NCI-H2029 treated with DMSO at 0.1 percent for 48 hours (cell line): ENCODE data around the gene GPSM1.

Source experiments
- DNase-seq: peaks from one replicate; lab custom pipeline; 2025; lab: John Stamatoyannopoulos, UW

The GPSM1 gene

DNA sequence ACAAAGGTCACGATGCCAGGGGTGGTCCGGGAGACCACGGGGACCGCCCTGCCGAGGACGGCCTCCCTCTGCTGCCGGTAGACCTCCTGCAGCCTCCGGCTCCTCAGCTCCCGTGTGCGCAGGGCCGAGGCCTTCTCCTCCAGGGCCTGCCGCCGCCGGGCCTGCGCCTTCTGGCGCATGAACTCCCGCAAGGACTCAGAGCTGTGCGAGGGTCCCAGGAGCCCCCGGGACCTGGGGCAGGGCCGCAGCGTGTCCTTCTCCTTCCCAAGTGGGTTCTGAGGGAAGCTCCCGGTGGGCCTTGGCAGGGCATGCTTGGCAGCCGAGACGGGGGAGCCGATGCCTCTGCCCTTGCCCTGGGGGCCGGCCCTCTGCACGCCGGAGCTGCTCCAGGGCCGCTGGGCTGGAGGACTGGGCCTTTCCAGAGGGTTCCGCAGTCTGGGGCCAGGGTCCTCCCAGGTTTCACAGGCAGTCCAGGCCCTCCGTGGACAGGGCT is 36.8 kb upstream of the GPSM1 start:
- no peak for DNase-seq

- DNase-seq: no peak
These were observed 35.9 kb upstream of the GPSM1 start for GRCh38 chr9:136291306-136292025.

GRCh38 chr9:136292026-136292538 is 35.3 kb upstream of the GPSM1 start:
- no peak for DNase-seq

GRCh38 chr9:136292591-136293448 is 34.5 kb upstream of the GPSM1 start:
- no peak for DNase-seq

- DNase-seq: no peak
These were observed 33.8 kb upstream of the GPSM1 start for GRCh38 chr9:136293476-136294077.

DNA sequence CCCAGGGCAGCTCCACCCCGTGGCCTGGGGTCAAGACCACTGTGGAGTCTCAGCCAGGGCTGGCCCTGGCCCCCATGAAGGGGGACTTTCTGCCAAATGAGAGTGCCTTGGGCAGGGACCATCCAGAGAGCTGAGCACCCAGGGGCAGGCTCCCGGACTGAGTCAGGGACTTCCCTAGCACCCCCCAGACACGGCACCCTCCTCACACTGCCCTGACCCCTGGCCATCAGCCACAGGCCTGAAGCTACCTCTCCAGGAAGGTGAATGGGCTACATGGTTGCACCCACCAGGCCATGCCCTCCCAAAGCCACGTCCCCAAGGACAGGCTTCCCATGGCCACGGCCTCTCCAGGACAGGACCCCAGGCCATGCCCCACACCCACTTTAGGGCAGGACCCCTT is 32.9 kb upstream of the GPSM1 start:
- DNase-seq: no peak

DNA sequence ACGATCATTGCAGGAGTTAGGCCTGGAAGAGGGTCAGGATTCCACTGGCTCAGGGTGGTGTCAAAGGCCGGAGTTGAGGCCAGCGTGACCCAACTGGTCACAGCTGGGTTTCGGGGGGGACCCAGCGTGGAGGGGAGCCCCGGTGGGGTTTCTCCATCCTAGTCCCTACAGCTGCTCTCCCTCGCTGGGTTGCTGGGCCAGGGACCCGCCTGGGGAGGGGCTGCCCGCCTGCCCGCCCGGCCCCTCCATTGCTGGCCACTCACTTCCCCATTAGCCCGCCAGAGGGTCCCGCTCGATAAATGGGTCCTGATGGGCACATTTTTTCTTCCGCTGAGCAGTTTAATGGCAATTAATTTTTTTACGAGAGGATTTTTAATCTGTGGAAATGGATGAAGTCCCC is 32.3 kb upstream of the GPSM1 start:
- no peak for DNase-seq

- DNase-seq: no peak
These were observed 31.6 kb upstream of the GPSM1 start for GRCh38 chr9:136295542-136296433.

- no peak for DNase-seq
These were observed 30.8 kb upstream of the GPSM1 start for GRCh38 chr9:136296434-136297015.

DNA sequence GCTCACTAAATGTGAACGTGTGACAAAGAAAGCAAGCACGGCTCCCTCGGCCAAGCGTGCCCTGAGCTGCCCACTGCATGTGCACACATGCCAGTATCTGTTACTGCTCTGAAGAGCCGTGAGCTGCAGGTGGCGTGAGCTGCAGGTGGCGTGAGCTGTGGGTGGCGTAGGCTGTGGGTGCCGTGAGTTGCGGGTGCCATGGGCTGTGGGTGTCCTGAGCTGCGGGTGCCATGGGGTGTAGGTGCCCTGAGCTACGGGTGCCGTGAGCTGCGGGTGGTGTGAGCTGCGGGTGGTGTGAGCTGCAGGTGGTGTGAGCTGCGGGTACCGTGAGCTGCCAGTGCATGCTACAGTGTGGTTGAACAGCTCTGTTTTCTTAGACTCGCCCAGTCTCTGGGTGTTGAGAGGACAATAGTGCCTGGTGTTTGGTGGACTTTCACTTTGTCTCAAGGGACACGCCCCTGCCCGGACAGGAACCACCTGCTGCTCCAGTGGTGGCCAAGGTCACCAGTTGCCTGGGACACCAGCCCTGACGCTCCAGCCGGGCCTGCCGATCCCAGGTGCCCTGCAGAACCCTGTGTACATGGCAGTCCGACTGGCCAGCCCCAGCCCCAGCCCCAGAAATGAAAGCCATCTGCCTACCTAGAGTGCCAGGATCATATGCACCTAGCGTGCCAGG is 30.2 kb upstream of the GPSM1 start:
- no peak for DNase-seq

DNA sequence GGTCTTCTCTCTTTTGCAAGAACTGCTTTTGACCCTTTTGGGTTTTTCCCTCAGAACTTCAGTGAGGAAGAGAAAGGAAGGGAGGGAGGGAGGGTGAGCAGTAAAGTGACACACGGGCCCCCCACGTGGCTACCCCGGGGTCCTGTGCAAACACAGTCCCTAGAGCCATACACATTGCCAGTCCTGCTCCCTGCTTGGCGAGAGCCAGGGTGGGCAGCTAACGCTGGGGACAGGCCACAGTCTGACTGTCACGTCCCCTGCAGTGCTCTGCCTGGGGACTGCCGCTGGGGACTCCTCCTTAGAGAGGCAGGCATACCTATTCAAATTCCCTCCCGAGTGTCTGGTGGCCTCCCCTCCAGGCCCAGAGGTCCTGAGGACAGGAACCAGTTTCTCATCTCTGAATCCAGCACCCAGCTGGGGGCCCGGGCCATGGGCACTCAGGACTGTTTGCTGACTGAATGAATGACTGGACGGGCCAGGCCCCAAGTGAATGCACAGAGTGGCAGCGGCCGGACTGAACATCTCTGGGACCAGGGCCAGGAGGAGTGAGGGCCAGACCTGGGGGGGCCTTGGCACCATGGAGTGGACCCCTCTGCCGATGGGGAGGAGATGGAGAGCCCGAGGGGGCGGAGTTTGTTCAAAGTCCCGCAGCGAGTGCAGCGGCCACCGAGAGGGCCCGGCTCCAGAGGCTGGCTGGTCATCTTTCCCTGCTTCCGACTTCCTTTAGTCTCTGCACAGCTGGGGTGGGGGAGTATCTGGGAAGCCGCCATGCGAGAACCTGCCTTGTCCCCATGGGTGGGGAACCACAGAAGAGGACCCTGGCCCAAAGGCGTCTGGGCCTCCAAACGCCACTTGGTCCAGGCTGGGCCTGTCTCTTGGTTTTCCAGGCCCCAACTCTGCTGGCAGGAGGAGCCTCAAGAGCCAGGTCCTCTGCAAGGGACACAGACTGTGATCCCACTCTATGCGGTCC is 29.3 kb upstream of the GPSM1 start:
- DNase-seq: no peak

DNA sequence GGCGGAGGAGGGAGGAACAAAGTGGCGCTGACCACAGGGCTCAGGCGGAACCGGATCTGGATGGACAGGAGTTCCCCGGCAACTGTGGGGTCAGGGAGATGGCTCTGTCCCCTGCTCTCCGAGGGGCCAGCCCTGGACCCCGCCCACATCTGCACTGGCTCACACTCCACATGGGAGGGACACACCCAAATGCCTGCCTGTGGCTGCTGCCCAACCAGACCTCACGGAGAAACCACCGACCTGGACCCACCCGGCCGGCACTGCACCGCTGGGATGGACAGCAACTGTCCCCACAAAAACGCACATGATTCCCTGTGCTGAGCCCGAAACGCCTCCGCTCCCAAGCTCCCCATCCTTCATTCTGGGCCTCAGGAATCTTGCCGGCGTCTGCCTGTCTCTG is 28.2 kb upstream of the GPSM1 start:
- DNase-seq: no peak

DNA sequence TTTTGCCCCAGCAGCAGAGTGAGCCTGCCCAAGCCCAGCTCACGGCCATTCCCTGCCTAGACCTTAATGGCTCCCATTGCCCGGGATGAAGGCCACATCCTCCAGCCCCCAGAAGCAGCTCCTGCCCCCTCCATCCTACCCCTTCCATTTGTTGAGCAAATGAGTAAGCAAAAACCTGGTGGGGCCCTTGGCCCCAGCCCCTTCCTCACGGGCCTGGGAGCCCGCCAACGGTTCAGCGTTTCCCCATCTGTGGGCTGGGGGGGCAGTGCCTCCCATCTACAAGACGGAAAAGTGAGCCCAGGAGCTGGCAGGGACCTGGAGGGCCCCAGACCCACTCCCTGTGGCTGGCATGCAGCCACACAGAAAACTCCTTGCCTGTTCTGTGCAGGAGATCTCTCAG is 27.8 kb upstream of the GPSM1 start:
- no peak for DNase-seq

DNA sequence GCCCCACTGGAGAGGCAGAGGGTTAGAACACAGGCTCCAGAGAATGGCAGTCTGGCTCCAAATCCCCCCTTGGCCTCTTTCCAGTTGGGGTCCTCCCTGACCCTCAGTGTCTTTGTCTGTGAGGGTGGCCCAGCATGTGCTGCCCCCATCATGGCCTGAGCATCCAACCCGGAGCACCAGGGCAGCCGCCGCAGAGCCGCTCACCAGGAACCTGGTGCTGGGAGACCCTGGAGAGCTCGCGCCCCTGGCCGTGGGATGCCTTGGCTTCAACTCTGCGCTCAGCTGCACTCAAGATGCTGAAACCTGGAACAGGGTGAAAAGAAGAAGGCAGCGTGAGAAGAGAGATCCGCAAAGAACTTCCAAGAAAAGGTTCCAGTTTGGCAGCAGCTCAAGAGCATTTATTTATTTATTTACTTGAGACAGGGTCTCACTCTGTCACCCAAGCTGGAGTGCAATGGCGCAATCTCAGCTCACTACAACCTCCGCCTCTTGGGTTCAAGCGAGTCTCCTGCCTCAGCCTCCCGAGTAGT is 27.3 kb upstream of the GPSM1 start:
- no peak for DNase-seq

DNA sequence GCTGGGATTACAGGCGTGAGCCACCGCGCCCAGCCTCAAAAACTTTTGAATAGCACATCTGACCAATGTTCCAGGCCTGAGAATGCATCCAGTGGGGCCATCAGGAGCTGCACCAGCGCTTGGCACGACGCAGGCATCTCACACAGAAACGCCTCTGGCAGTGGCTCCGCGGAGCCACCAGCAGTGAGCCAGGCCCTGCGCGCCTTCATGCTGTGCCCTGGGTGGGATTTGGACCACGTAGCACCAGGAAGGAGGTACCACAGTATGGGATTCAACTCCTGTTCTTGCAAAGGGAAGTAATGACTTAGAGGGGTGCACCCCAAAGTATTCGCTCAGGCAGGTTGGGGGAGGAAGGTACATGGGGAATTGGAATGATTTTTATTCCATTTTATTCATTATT is 26.5 kb upstream of the GPSM1 start:
- DNase-seq: no peak

DNA sequence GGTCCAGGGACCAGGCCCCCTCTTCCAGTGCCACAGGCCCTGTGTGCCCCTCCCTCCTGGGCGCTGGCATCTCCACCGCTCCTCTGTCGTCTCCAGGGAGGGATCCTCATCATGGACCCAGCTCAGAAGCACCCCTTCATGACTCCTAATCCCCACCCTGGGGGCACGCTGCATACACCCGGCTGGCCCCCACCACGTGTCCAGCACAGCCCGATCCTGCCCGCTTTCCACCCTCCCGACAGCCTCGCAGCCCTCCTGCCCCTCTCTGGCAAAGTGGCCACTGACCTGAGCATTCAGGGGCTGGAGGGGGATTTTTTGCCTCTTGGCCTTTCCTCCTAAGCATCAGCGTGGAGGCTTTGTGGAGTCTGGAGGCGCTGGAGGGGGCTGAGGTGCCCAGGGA is 24.8 kb upstream of the GPSM1 start:
- no peak for DNase-seq

- no peak for DNase-seq
These were observed 24.1 kb upstream of the GPSM1 start for GRCh38 chr9:136303066-136303824.

GRCh38 chr9:136303825-136304416 is 23.4 kb upstream of the GPSM1 start, which contains the start of gene CCDC187:
TSS of gene CCDC187 (minus strand) at chr9:136304094. CDS start at chr9:136303830, 264 bp downstream.
- DNase-seq: no peak
